Activated naive CD8-positive, alpha-beta T cell treated with anti-CD3 and anti-CD28 coated beads, Interleukin-2, amount 10 ng/mL, durations not matched to agents 7 days and 5 days (primary cell): ENCODE results near the gene SAE1. TPM values are rescaled to one million over a fixed set of nuclear protein-coding genes. Genes with fewer than 3 reads are reported as not detected.

Experiments used
- ATAC-seq: fragments of 150-1000 bp; cut with Tn5 transposase; one replicate; pipeline ENCODE4 v1.10.0; 2021; ENCODE audit warnings: low read depth, moderate library complexity
- POLR2A ChIA-PET: fragments of 350-600 bp; sonication (Branson Sonifier 250); formaldehyde crosslinking; loops from one replicate; lab custom pipeline; 2021; ENCODE audit warnings: antibody characterized with exemption; lab: Charles Lee
- DNase-seq: peaks from one replicate; pipeline ENCODE4 v3.0.0; 2021
- H3K27ac Mint-ChIP-seq: one replicate; pipeline ENCODE4 v1.8.0; 2022; ENCODE audit warnings: mild to moderate bottlenecking, mixed read lengths
- H3K27me3 Mint-ChIP-seq: one replicate; pipeline ENCODE4 v1.8.0; 2022; ENCODE audit warnings: mild to moderate bottlenecking, moderate library complexity, mixed read lengths
- H3K36me3 Mint-ChIP-seq: one replicate; pipeline ENCODE4 v1.8.0; 2021; ENCODE audit warnings: mild to moderate bottlenecking, mixed read lengths
- H3K4me1 Mint-ChIP-seq: one replicate; pipeline ENCODE4 v1.8.0; 2021; ENCODE audit warnings: mixed read lengths
- H3K4me3 Mint-ChIP-seq: one replicate; pipeline ENCODE4 v1.8.0; 2022; ENCODE audit warnings: mild to moderate bottlenecking, moderate library complexity, mixed read lengths
- H3K9me3 Mint-ChIP-seq: one replicate; pipeline ENCODE4 v1.8.0; 2021; ENCODE audit warnings: mixed read lengths
- total RNA-seq, 2 experiments: library from RNA; stranded (reverse); gene quantifications; one replicate each; pipeline ENCODE4 v1.2.3, GENCODE V29; 2021

SAE1 gene
- total RNA-seq, 2 experiments from 2014 or later, result 108 to 114 TPM

DNA sequence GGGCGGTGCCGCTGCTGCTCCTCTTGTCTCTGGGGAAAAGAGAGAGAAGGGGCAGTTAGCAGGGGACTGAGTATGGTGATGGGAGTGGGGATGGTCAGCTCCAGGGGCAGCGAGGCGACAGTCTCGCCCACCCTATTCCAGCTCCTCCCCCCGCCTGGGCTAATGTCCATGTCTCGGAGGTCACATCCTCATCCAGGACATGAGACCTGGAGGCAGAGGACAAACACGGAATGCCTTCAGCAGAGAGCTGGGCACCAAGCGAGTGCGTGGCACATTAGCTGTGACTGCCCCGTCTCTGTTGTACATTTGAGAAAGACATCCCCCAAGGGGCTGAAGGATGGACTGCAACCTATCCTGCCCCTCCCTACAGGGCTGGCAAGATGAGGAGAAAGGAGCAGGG, 91.3 kb downstream of the SAE1 start:
- no peak overlapping the region for H3K4me3 Mint-ChIP-seq
- peaks cover 5% of the 10 kb centered on the region for H3K4me1 Mint-ChIP-seq
- no peaks in the 10 kb centered on the region for H3K27me3 Mint-ChIP-seq
- ATAC-seq, result no peak
- H3K36me3 Mint-ChIP-seq, result peaks cover 14% of the 10 kb centered on the region
- DNase-seq, result no peak
- H3K9me3 Mint-ChIP-seq, result no peaks in the 10 kb centered on the region
- H3K27ac Mint-ChIP-seq, result no peak overlapping the region
- POLR2A ChIA-PET, result interaction anchor here (0.6 kb wide), 1 partner anchor 22 kb away, joined by 3 read pairs; no protein-coding TSS in a partner anchor

DNA sequence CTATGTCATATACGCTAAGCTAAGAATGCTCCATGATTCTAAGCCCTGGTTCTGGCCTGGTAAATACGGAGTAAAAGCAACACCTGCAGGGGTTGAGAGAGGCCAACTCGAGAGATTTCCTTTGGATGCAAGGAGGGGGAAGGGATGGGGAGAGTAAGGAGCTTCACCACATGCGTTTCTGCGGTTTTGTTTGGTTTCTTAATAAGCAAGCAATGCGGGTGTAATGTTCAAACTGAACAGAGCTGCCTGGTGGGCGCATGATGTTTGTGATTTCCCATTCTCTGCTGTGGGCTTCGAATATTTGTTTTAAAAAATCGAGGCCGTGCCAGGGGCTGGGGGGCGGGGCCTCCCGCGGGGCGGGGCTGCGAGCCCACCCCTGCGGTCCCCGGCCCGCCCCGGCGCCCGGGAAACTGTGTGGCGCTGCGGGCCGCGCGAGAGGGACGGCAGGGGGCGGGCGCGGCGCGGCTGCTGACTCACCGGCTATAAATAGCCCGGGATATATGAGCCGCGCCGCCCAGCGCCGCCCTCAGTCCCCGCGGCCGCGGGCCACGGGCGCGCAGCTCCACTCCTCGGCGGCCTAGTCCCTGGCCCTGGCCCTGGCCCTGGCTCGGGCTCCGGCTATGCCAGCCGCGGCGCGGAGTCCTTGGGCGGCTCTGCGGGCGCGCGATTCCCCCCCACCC, 95.3 kb downstream of the SAE1 start:
- Mint-ChIP-seq H3K36me3 (peaks cover 13% of the 10 kb centered on the region), H3K9me3 (no peaks in the 10 kb centered on the region), H3K4me3 (peak overlapping the region; percentile 45), H3K27ac (peak overlapping the region; percentile 69), H3K27me3 (no peaks in the 10 kb centered on the region), H3K4me1 (peaks cover 7% of the 10 kb centered on the region)
- DNase-seq (peak; percentile 94), ATAC-seq (peak; percentile 69)
- POLR2A ChIA-PET, result interaction anchor here (0.6 to 3.7 kb wide), 26 partner anchors 9 to 203 kb away, joined by 3 to 99 read pairs (median 6); partner anchors contain the start of genes CCDC9, DHX34, INAFM1 and ZC3H4

DNA sequence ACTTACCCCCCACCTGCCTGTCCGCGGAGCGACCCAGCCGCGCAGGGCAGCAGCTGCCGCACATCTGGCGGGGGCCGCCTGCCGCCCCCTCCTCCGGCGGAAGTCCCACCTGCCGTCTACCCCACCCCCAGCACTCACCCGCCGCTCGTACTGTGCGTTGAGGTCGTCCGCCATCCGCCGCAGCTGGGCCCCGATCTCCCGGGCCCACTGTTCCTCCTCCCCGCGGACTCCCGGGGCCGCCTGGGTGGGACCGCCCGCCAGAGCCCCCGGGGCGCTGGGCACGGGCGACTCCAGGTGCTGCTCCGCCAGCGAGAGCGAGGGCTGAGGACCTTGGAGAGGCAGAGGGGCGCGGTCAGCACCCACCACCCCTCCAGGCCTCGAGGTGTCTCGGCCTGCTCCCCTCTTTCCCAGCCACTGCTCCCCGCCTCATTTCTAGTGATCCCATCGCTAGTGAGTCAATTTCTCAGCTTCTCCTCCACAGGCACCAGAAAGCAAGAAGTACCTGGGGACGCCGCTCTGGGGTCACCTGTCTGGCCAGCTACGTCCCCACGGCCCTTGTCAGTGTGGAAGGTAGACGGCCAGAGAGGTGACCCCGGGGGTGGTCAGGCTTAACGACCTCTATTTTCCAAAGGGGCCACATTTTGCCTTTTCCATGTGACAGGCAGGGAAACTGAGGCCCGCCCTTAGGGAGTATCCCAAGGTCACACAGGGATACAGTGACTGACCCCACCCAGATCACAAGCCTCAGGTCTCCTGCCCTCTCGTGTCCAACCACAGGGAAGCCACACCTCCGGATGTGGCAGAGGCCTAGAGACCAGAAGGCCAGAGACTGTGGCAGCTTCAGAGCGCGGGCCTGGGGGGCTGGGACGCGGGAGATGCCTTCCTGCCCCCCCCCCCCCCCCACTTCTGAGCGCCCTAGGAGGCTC, 96.1 kb downstream of the SAE1 start:
- DNase-seq (peak; percentile 82), ATAC-seq (peak; percentile 12)
- H3K9me3 Mint-ChIP-seq, result no peaks in the 10 kb centered on the region
- peak overlapping the region; percentile 84 for H3K4me3 Mint-ChIP-seq
- H3K27me3 Mint-ChIP-seq, result no peaks in the 10 kb centered on the region
- H3K36me3 Mint-ChIP-seq, result peaks cover 12% of the 10 kb centered on the region
- H3K27ac Mint-ChIP-seq, result peak overlapping the region; percentile 89
- POLR2A ChIA-PET, result interaction anchor here (0.6 to 3.7 kb wide), 23 partner anchors 9 to 179 kb away, joined by 3 to 99 read pairs (median 6); partner anchors contain the start of genes CCDC9, INAFM1 and ZC3H4
- H3K4me1 Mint-ChIP-seq, result peaks cover 12% of the 10 kb centered on the region

GRCh38 chr19:47227352-47228167, 96.9 kb downstream of the SAE1 start:
- H3K27me3 Mint-ChIP-seq, result no peaks in the 10 kb centered on the region
- no peaks in the 10 kb centered on the region for H3K9me3 Mint-ChIP-seq
- POLR2A ChIA-PET, result interaction anchor here (0.8 to 3.7 kb wide), 12 partner anchors 11 to 115 kb away, joined by 3 to 99 read pairs (median 22); partner anchors contain the start of genes CCDC9, INAFM1 and ZC3H4
- peak overlapping the region; percentile 84 for H3K4me3 Mint-ChIP-seq
- DNase-seq, result peak; percentile 71
- peaks cover 18% of the 10 kb centered on the region for H3K4me1 Mint-ChIP-seq
- H3K27ac Mint-ChIP-seq, result peak overlapping the region; percentile 89
- H3K36me3 Mint-ChIP-seq, result peaks cover 9% of the 10 kb centered on the region
- ATAC-seq, result no peak

GRCh38 chr19:47228168-47228936, 97.7 kb downstream of the SAE1 start:
- ATAC-seq (peak; percentile 7), DNase-seq (peak; percentile 71)
- Mint-ChIP-seq H3K36me3 (peaks cover 9% of the 10 kb centered on the region), H3K27ac (no peak overlapping the region), H3K9me3 (no peaks in the 10 kb centered on the region), H3K27me3 (no peaks in the 10 kb centered on the region), H3K4me3 (peak overlapping the region; percentile 84), H3K4me1 (peaks cover 22% of the 10 kb centered on the region)
- POLR2A ChIA-PET, result interaction anchor here (0.8 to 3.7 kb wide), 5 partner anchors 16 to 69 kb away, joined by 3 to 99 read pairs (median 31); partner anchors contain the start of gene INAFM1

- no peaks in the 10 kb centered on the region for H3K9me3 Mint-ChIP-seq
- POLR2A ChIA-PET, result interaction anchor here (1.1 to 1.3 kb wide), 2 partner anchors 10 to 15 kb away, joined by 4 to 8 read pairs; no protein-coding TSS in a partner anchor
- H3K36me3 Mint-ChIP-seq, result peaks cover 6% of the 10 kb centered on the region
- no peaks in the 10 kb centered on the region for H3K27me3 Mint-ChIP-seq
- DNase-seq (peak; percentile 58), ATAC-seq (no peak)
- H3K27ac Mint-ChIP-seq, result no peak overlapping the region
- peaks cover 22% of the 10 kb centered on the region for H3K4me1 Mint-ChIP-seq
- no peak overlapping the region for H3K4me3 Mint-ChIP-seq
Measured at GRCh38 chr19:47228937-47229675, 98.5 kb downstream of the SAE1 start.

DNA sequence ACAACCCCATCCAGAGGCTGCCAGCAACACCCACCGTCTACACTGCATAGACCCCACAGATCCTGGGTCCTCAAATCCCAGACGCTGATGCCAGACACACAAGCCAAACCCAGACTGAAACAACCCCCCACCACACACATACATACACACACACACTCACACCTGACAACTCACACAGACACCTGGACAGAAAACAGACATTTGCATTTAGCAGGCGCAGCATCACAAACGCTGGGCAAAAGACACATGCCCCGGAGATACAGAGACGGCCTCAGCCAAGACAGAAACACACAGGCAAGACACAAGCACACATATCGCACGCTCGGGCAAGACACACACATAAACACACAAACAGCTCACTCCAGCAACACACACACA, 99.0 kb downstream of the SAE1 start:
- DNase-seq, result peak; percentile 53

DNA sequence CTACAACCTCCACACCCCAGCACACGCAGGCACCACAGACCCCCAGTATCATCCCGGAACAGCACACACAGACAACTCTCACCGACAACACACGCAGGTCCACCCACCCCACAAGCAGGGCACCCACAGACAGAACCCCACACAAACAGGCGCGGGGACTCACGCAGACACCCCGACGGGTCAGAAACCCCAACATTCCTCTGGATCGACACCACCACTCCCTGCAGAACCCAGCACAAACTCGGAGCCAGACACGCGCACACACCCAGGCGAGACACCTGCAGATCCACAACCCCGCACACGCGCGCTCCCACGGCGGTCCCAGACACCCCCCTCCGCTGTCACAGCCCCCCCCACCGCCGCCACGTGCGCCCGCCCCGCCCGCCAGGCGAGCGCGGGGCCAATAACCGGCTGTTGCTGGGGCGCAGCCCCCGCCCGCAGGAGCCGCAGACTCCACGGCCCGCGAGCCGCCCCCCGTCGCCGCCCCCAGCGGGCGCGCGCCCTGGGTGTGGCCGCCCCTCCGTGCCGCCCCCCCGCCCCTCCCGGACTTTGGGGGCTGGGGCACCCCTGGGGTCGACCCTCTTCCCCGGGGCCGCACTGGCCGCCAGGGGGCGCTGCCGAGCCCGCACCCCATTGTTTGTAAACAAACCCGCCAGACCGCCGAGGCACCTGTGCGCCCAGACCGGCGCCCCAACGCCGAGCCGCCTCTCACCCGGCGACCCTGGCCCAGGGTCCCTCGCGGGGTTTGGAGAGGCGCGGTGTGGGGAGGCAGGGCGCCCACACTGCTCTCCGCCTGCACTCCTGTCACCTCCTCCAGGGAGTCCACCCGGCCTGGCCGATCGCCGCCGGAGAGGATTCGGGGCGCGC, 99.7 kb downstream of the SAE1 start:
- H3K9me3 Mint-ChIP-seq, result no peaks in the 10 kb centered on the region
- POLR2A ChIA-PET, result interaction anchor here (1.1 to 3.4 kb wide), 3 partner anchors 9 to 14 kb away, joined by 4 to 30 read pairs (median 8); no protein-coding TSS in a partner anchor
- peaks cover 5% of the 10 kb centered on the region for H3K36me3 Mint-ChIP-seq
- no peaks in the 10 kb centered on the region for H3K27me3 Mint-ChIP-seq
- DNase-seq, result peak; percentile 91
- no peak overlapping the region for H3K27ac Mint-ChIP-seq
- peaks cover 22% of the 10 kb centered on the region for H3K4me1 Mint-ChIP-seq
- peak overlapping the region; percentile 44 for H3K4me3 Mint-ChIP-seq
- ATAC-seq, result peak; percentile 4

More for the DNA sequence above, 99.0 kb downstream of the SAE1 start:
- H3K4me3 Mint-ChIP-seq, result no peak overlapping the region
- no peaks in the 10 kb centered on the region for H3K27me3 Mint-ChIP-seq
- H3K27ac Mint-ChIP-seq, result no peak overlapping the region
- H3K4me1 Mint-ChIP-seq, result peaks cover 22% of the 10 kb centered on the region
- peaks cover 6% of the 10 kb centered on the region for H3K36me3 Mint-ChIP-seq
- ATAC-seq, result no peak
- no peaks in the 10 kb centered on the region for H3K9me3 Mint-ChIP-seq
- POLR2A ChIA-PET, result interaction anchor here (1.1 to 1.3 kb wide), 2 partner anchors 9 to 15 kb away, joined by 4 to 8 read pairs; no protein-coding TSS in a partner anchor

DNA sequence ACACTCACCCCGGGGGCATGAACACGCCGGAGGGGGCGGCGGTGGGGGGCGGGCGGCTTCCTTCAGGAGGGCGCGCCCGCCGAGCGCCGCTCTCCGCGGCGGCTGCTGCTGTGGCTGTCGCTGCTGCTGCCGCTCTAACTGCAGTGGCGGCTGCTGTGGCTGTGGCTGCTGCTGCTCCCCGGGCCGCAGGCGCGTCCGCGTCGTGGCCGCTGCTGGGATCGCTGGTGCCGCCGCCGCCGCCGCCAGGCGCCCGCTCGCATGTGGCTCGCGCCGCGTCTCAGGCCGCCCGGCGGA, 100.2 kb downstream of the SAE1 start, which contains the start of gene BBC3:
TSS of gene BBC3 (minus strand) at position 279 of the 294 bp plus-strand sequence. CDS start 2,768 bp downstream, outside the sequence.
- H3K4me1 Mint-ChIP-seq, result peaks cover 17% of the 10 kb centered on the region
- no peak for DNase-seq
- no peaks in the 10 kb centered on the region for H3K36me3 Mint-ChIP-seq
- H3K27me3 Mint-ChIP-seq, result peaks cover 4% of the 10 kb centered on the region
- peak within 1 kb of the TSS; percentile 78 for H3K4me3 Mint-ChIP-seq
- peak within 1 kb of the TSS; percentile 85 for H3K27ac Mint-ChIP-seq
- POLR2A ChIA-PET, result interaction anchor here (3.4 kb wide), 1 partner anchor 13 kb away, joined by 30 read pairs; no protein-coding TSS in a partner anchor
- ATAC-seq, result peak; percentile 0
- H3K9me3 Mint-ChIP-seq, result no peaks in the 10 kb centered on the region

DNA sequence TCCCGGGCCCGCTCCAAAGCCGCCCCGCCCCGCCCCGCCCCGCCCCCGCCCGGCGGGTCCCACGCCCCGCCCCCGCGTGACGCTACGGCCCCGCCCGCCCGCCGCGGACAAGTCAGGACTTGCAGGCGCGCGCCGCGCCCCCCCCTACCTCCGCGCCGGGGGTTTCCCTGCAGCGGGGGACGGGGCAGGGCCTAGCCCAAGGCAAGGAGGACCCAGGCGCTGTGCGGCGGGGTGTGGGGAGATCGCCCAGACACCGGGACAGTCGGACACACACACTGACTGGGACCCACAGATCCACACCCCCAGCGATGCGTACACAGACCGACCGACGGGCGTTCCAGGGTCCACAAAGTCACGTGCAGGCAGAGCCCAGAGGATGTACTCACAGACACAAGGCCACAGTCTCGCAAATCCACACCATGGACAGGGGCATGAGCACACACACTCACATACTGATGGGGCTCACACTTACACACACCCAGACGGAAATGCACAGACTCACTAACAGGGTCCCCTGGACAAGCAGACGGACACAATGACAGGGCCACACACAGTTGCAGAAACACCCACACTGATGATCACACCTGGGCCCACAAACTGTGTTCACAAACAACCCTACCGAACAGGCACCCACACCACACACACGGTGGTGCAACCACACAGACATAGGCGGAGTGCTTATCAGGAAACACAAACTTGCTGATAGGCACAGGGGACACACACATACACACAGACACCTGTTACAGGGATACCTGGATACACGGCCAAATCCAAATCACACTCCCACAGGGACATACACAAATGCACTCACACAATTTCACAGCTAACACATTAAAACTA, 100.8 kb downstream of the SAE1 start:
- peak; percentile 94 for DNase-seq
- no peaks in the 10 kb centered on the region for H3K9me3 Mint-ChIP-seq
- POLR2A ChIA-PET, result interaction anchor here (1.1 to 3.4 kb wide), 4 partner anchors 9 to 100 kb away, joined by 4 to 30 read pairs (median 8); partner anchors contain the start of gene SAE1
- H3K27ac Mint-ChIP-seq, result peak overlapping the region; percentile 85
- no peaks in the 10 kb centered on the region for H3K36me3 Mint-ChIP-seq
- H3K4me1 Mint-ChIP-seq, result peaks cover 17% of the 10 kb centered on the region
- H3K4me3 Mint-ChIP-seq, result peak overlapping the region; percentile 78
- peak; percentile 53 for ATAC-seq
- peaks cover 8% of the 10 kb centered on the region for H3K27me3 Mint-ChIP-seq
